ENCODE data around the gene COL15A1. TPM values are rescaled to one million over a fixed set of nuclear protein-coding genes. Genes with fewer than 3 reads are reported as not detected.

Gene COL15A1
- total RNA-seq, 1 donor from 2014 or later: 8.0 TPM

GRCh38 chr9:99060621-99061020, 116.9 kb downstream of the COL15A1 start:
- Histone ChIP-seq H3K27me3 (ENCODE audit: low read depth) (no peaks in the 10 kb centered on the region), H3K27ac (peak overlapping the region; percentile 69), H3K36me3 (no peaks in the 10 kb centered on the region), H3K4me3 (no peak overlapping the region), H3K4me1 (peaks cover 40% of the 10 kb centered on the region), H3K9me3 (no peaks in the 10 kb centered on the region)
- intact Hi-C loops (cut with DNase I): no loop called here
- ATAC-seq (no peak), DNase-seq (no peak)
- TF ChIP-seq CTCF (IDR thresholded peaks at IDR 0.05): no peak

GRCh38 chr9:99062549-99062948, 118.8 kb downstream of the COL15A1 start:
- Histone ChIP-seq H3K4me1 (peaks cover 30% of the 10 kb centered on the region), H3K4me3 (no peak overlapping the region), H3K27me3 (ENCODE audit: low read depth) (no peaks in the 10 kb centered on the region), H3K27ac (no peak overlapping the region), H3K36me3 (no peaks in the 10 kb centered on the region), H3K9me3 (no peaks in the 10 kb centered on the region)
- no peak for DNase-seq
- ATAC-seq: no peak
- intact Hi-C loops (cut with DNase I): no loop called here
- TF ChIP-seq CTCF (IDR thresholded peaks at IDR 0.05): no peak

GRCh38 chr9:99063522-99063921, 119.8 kb downstream of the COL15A1 start:
- DNase-seq: no peak
- Histone ChIP-seq H3K4me3 (no peak overlapping the region), H3K27me3 (ENCODE audit: low read depth) (no peaks in the 10 kb centered on the region), H3K36me3 (no peaks in the 10 kb centered on the region), H3K4me1 (peaks cover 22% of the 10 kb centered on the region), H3K9me3 (no peaks in the 10 kb centered on the region), H3K27ac (no peak overlapping the region)
- intact Hi-C loops (cut with DNase I): no loop called here
- no peak for TF ChIP-seq CTCF (IDR thresholded peaks at IDR 0.05)
- ATAC-seq: no peak

- no peak for DNase-seq
- Histone ChIP-seq H3K9me3 (no peaks in the 10 kb centered on the region), H3K4me1 (peaks cover 21% of the 10 kb centered on the region), H3K4me3 (no peak overlapping the region), H3K27ac (no peak overlapping the region), H3K36me3 (no peaks in the 10 kb centered on the region), H3K27me3 (ENCODE audit: low read depth) (no peaks in the 10 kb centered on the region)
- TF ChIP-seq CTCF (IDR thresholded peaks at IDR 0.05): no peak
- intact Hi-C loops (cut with DNase I): no loop called here
- ATAC-seq: no peak
Observed at GRCh38 chr9:99066571-99066970, 122.9 kb downstream of the COL15A1 start.

- no peak for DNase-seq
- no peak overlapping the region for H3K4me3 ChIP-seq
- H3K9me3 ChIP-seq: no peaks in the 10 kb centered on the region
- H3K4me1 ChIP-seq: peaks cover 26% of the 10 kb centered on the region
- H3K36me3 ChIP-seq: no peaks in the 10 kb centered on the region
- H3K27ac ChIP-seq: no peak overlapping the region
- TF ChIP-seq CTCF (IDR thresholded peaks at IDR 0.05): no peak
- intact Hi-C loops (cut with DNase I): no loop called here
- H3K27me3 ChIP-seq (ENCODE audit: low read depth): no peaks in the 10 kb centered on the region
- ATAC-seq: no peak
Observed at GRCh38 chr9:99069075-99069474, 125.4 kb downstream of the COL15A1 start.

GRCh38 chr9:99069546-99069945, 125.8 kb downstream of the COL15A1 start:
- intact Hi-C loops (cut with DNase I): no loop called here
- TF ChIP-seq CTCF (IDR thresholded peaks at IDR 0.05): no peak
- DNase-seq: no peak

More at GRCh38 chr9:99069546-99069945, 125.8 kb downstream of the COL15A1 start:
- no peaks in the 10 kb centered on the region for H3K9me3 ChIP-seq
- no peak overlapping the region for H3K27ac ChIP-seq
- H3K4me1 ChIP-seq: peaks cover 26% of the 10 kb centered on the region
- H3K27me3 ChIP-seq (ENCODE audit: low read depth): no peaks in the 10 kb centered on the region
- no peak overlapping the region for H3K4me3 ChIP-seq
- ATAC-seq: no peak
- no peaks in the 10 kb centered on the region for H3K36me3 ChIP-seq

Measured in lower lobe of right lung (tissue), 2 donors.